Astrocyte (in vitro differentiated cells and primary cell): ENCODE measurements around the gene PPM1N.

Source experiments
- CTCF ChIP-seq: IDR thresholded peaks from 2 replicates; pipeline ENCODE4 v1.5.1; 2011; ENCODE audit warnings: low read depth, mild to moderate bottlenecking, inconsistent platforms, low read length, moderate library complexity; ENCODE audit not compliant: insufficient read depth
- EZH2 ChIP-seq: IDR thresholded peaks from 2 replicates; pipeline ENCODE4 v1.6.1; 2012; ENCODE audit warnings: mild to moderate bottlenecking, low read length, inconsistent platforms; ENCODE audit not compliant: insufficient read depth

DNA sequence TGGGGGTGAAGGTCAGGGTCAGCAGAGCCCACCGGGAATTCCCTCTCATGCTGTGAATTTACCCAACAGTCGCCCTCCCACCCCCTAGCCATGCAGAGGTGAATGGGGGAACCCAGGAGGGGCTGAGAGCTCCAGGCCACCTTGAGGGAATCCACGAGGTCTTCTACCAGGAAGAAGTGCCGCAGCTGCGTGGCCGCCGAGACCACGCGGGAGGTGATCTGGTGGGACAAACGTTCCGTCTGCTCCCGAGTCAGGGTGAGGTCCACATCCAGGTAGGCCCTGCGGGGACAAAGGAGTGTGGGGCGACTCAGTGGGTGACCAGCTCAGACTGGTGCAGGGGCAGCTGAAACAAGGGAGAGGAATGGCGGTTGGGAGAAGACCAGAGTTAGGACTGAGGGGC lies 9.5 kb upstream of the PPM1N start:
- TF ChIP-seq CTCF, result no peak
- TF ChIP-seq EZH2, result no peak
